Neural cell (in vitro differentiated cells): ENCODE measurements around the gene KXD1.

Experiments
- EP300 ChIP-seq: fragments of 450-650 bp; conservative IDR thresholded peaks from 2 replicates; pipeline ENCODE4 v1.6.1; 2014; ENCODE audit warnings: antibody characterized with exemption, mild to moderate bottlenecking, moderate library complexity; ENCODE audit not compliant: poor library complexity, severe bottlenecking
- EZH2 ChIP-seq: fragments of 200-600, 300-800 bp; shearing (Covaris generic), sonication (generic); IDR thresholded peaks from 2 replicates; pipeline ENCODE4 v1.6.1; 2014; ENCODE audit warnings: antibody characterized with exemption, low read length, borderline replicate concordance, mild to moderate bottlenecking; ENCODE audit not compliant: insufficient read depth, poor library complexity, severe bottlenecking
- POLR2AphosphoS5 ChIP-seq: IDR thresholded peaks from 2 replicates; pipeline ENCODE4 v1.6.1; 2012
- RAD21 ChIP-seq: fragments of 450-650 bp; conservative IDR thresholded peaks from 2 replicates; pipeline ENCODE4 v1.6.1; 2014; ENCODE audit warnings: antibody characterized with exemption, mild to moderate bottlenecking, moderate library complexity
- TAF1 ChIP-seq: IDR thresholded peaks from 2 replicates; pipeline ENCODE4 v1.6.1; 2012; ENCODE audit warnings: low read depth
- TF ChIP-seq, protein P1 (sequence below): fragments of 450-650 bp; IDR thresholded peaks from 2 replicates; pipeline ENCODE4 v1.5.1; 2014; ENCODE audit warnings: antibody characterized with exemption, mild to moderate bottlenecking, moderate library complexity; ENCODE audit not compliant: poor library complexity, severe bottlenecking
- TF ChIP-seq, protein P2 (sequence below): IDR thresholded peaks from 2 replicates; pipeline ENCODE4 v1.6.1; 2012; ENCODE audit warnings: borderline replicate concordance

DNA sequence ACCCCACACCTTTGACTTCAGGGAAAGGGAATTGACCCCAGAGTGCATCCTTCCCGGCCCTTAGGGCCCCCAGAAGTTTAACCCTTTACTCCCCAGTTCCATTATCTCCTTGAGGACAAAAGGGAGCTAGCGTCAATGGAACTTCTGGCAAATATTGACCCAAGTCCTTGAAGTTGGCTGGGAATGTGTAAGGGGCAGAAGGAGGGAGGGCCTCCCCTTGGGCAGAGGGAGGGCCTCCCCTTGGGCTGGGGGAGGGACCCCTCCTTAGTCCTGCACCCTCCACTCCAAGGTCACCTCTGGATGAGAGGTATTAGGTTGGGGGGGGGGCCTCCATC, 52.0 kb downstream of the KXD1 start:
- TF ChIP-seq POLR2AphosphoS5 (no peak), EP300 (no peak), RAD21 (no peak), EZH2 (no peak), TAF1 (no peak)
- TF ChIP-seq, protein P1, sequence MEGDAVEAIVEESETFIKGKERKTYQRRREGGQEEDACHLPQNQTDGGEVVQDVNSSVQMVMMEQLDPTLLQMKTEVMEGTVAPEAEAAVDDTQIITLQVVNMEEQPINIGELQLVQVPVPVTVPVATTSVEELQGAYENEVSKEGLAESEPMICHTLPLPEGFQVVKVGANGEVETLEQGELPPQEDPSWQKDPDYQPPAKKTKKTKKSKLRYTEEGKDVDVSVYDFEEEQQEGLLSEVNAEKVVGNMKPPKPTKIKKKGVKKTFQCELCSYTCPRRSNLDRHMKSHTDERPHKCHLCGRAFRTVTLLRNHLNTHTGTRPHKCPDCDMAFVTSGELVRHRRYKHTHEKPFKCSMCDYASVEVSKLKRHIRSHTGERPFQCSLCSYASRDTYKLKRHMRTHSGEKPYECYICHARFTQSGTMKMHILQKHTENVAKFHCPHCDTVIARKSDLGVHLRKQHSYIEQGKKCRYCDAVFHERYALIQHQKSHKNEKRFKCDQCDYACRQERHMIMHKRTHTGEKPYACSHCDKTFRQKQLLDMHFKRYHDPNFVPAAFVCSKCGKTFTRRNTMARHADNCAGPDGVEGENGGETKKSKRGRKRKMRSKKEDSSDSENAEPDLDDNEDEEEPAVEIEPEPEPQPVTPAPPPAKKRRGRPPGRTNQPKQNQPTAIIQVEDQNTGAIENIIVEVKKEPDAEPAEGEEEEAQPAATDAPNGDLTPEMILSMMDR: no peak
- TF ChIP-seq, protein P2, sequence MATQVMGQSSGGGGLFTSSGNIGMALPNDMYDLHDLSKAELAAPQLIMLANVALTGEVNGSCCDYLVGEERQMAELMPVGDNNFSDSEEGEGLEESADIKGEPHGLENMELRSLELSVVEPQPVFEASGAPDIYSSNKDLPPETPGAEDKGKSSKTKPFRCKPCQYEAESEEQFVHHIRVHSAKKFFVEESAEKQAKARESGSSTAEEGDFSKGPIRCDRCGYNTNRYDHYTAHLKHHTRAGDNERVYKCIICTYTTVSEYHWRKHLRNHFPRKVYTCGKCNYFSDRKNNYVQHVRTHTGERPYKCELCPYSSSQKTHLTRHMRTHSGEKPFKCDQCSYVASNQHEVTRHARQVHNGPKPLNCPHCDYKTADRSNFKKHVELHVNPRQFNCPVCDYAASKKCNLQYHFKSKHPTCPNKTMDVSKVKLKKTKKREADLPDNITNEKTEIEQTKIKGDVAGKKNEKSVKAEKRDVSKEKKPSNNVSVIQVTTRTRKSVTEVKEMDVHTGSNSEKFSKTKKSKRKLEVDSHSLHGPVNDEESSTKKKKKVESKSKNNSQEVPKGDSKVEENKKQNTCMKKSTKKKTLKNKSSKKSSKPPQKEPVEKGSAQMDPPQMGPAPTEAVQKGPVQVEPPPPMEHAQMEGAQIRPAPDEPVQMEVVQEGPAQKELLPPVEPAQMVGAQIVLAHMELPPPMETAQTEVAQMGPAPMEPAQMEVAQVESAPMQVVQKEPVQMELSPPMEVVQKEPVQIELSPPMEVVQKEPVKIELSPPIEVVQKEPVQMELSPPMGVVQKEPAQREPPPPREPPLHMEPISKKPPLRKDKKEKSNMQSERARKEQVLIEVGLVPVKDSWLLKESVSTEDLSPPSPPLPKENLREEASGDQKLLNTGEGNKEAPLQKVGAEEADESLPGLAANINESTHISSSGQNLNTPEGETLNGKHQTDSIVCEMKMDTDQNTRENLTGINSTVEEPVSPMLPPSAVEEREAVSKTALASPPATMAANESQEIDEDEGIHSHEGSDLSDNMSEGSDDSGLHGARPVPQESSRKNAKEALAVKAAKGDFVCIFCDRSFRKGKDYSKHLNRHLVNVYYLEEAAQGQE: no peak
